22Rv1 (cell line): ENCODE results near the gene TESMIN.

Experiments
- CTCF ChIP-seq: fragments of 450-650 bp; IDR thresholded peaks from 2 replicates; pipeline ENCODE4 v1.5.1; 2017; ENCODE audit warnings: mild to moderate bottlenecking
- ZFX ChIP-seq: fragments of 450-650 bp; IDR thresholded peaks from 2 replicates; pipeline ENCODE4 v1.6.1; 2017; ENCODE audit warnings: antibody characterized with exemption, borderline replicate concordance

- no peak for TF ChIP-seq ZFX
- no peak for TF ChIP-seq CTCF
These were observed 68.8 kb downstream of the TESMIN start for GRCh38 chr11:68682531-68682961.
